ENCODE measurements around the gene PCDHA4.

GRCh38 chr5:140780512-140780911, 26.4 kb upstream of the PCDHA4 start:
- no peak for TF ChIP-seq CTCF (IDR thresholded peaks at IDR 0.05)
- TF ChIP-seq POLR2A (IDR thresholded peaks at IDR 0.05) = no peak

Data from body of pancreas (tissue), 4 donors.